Liver (tissue), 9 donors: Measurements from ENCODE around the gene SMTNL2. TPM values are rescaled to one million over a fixed set of nuclear protein-coding genes. Genes with fewer than 3 reads are reported as not detected.
A peak's percentile ranks its signal among the peaks of the same experiment; 100 is the strongest.

Source experiments
- DNase-seq: peaks from one replicate; pipeline ENCODE4 v3.0.0-alpha.2; 2017; ENCODE audit warnings: low spot score
- H3K27ac ChIP-seq, 2 donors: one replicate each; pipeline ENCODE4 v1.7.0; 2013; ENCODE audit warnings: inconsistent platforms in 2 of 2, low read length in 2 of 2, control low read depth in 1 of 2, low read depth in 1 of 2, mild to moderate bottlenecking in 1 of 2
- H3K27me3 ChIP-seq, 4 donors: one replicate each; pipeline versions ENCODE4 v1.6.1 to v1.7.0; 2013; ENCODE audit warnings: low read length in 3 of 4, inconsistent platforms in 1 of 4, mild to moderate bottlenecking in 1 of 4, moderate library complexity in 1 of 4; ENCODE audit not compliant: control insufficient read depth in 4 of 4, insufficient read depth in 4 of 4
- H3K36me3 ChIP-seq, 4 donors: one replicate each; pipeline versions ENCODE4 v1.6.1 to v1.7.0; 2013; ENCODE audit warnings: low read length in 3 of 4, mild to moderate bottlenecking in 3 of 4, low read depth in 1 of 4, moderate library complexity in 1 of 4; ENCODE audit not compliant: control insufficient read depth in 4 of 4, insufficient read depth in 3 of 4
- H3K4me1 ChIP-seq, 4 donors: one replicate each; pipeline versions ENCODE4 v1.6.1 to v1.7.0; 2013; ENCODE audit warnings: low read length in 3 of 4, mild to moderate bottlenecking in 3 of 4, moderate library complexity in 1 of 4; ENCODE audit not compliant: control insufficient read depth in 4 of 4, insufficient read depth in 4 of 4
- H3K4me3 ChIP-seq, 3 donors: one replicate each; pipeline versions ENCODE4 v1.6.1 to v1.7.0; 2013; ENCODE audit warnings: low read length in 3 of 3, control low read depth in 1 of 3, low read depth in 1 of 3, mild to moderate bottlenecking in 1 of 3
- H3K9ac ChIP-seq, 2 donors: one replicate each; pipeline ENCODE4 v1.7.0; 2013; ENCODE audit warnings: low read length in 2 of 2, mild to moderate bottlenecking in 2 of 2, moderate library complexity in 2 of 2, control low read depth in 1 of 2, low read depth in 1 of 2
- H3K9me3 ChIP-seq, 4 donors: one replicate each; pipeline versions ENCODE4 v1.6.1 to v1.7.0; 2013; ENCODE audit warnings: low read length in 3 of 4; ENCODE audit not compliant: control insufficient read depth in 4 of 4
- ATF3 ChIP-seq: IDR thresholded peaks from 2 replicates; pipeline ENCODE4 v1.6.1; 2016; ENCODE audit warnings: antibody characterized with exemption
- CTCF ChIP-seq: fragments of 150-350 bp; IDR thresholded peaks from 2 replicates; pipeline ENCODE4 v1.5.1; 2017; ENCODE audit warnings: improper control_type of control experiment, low read depth, low read length; ENCODE audit not compliant: missing input control
- EGR1 ChIP-seq, 2 donors: IDR thresholded peaks; 2 replicates each; pipeline ENCODE4 v1.6.1; 2016 to 2018; ENCODE audit warnings: antibody characterized with exemption in 2 of 2, low read depth in 2 of 2
- FOXA1 ChIP-seq: IDR thresholded peaks from 2 replicates; pipeline ENCODE4 v1.6.1; 2016; ENCODE audit warnings: antibody characterized with exemption
- FOXA2 ChIP-seq: IDR thresholded peaks from 2 replicates; pipeline ENCODE4 v1.6.1; 2016; ENCODE audit warnings: antibody characterized with exemption
- GABPA ChIP-seq, 2 donors: IDR thresholded peaks in 1 of 2; conservative IDR thresholded peaks in 1 of 2; 2 replicates each; pipeline ENCODE4 v1.6.1; 2016; ENCODE audit warnings: antibody characterized with exemption in 2 of 2, mild to moderate bottlenecking in 1 of 2, moderate library complexity in 1 of 2
- HNF4A ChIP-seq, 2 donors: conservative IDR thresholded peaks; 2 replicates each; pipeline ENCODE4 v1.6.1; 2016; ENCODE audit warnings: antibody characterized with exemption in 2 of 2, mild to moderate bottlenecking in 2 of 2
- HNF4G ChIP-seq: IDR thresholded peaks from 2 replicates; pipeline ENCODE4 v1.6.1; 2016; ENCODE audit warnings: antibody characterized with exemption
- JUND ChIP-seq, 2 donors: IDR thresholded peaks; 2 replicates each; pipeline ENCODE4 v1.6.1; 2016; ENCODE audit warnings: antibody characterized with exemption in 2 of 2
- NR2F2 ChIP-seq: IDR thresholded peaks from 2 replicates; pipeline ENCODE4 v1.6.1; 2016; ENCODE audit warnings: antibody characterized with exemption
- RAD21 ChIP-seq, 2 donors: IDR thresholded peaks; 2 replicates each; pipeline ENCODE4 v1.6.1; 2016; ENCODE audit warnings: antibody characterized with exemption in 2 of 2, mild to moderate bottlenecking in 2 of 2
- RXRA ChIP-seq, 2 donors: IDR thresholded peaks; 2 replicates each; pipeline ENCODE4 v1.6.1; 2017 to 2018; ENCODE audit warnings: antibody characterized with exemption in 2 of 2, mild to moderate bottlenecking in 1 of 2
- SP1 ChIP-seq: IDR thresholded peaks from 2 replicates; pipeline ENCODE4 v1.6.1; 2018; ENCODE audit warnings: antibody characterized with exemption, mild to moderate bottlenecking
- TAF1 ChIP-seq: conservative IDR thresholded peaks from 2 replicates; pipeline ENCODE4 v1.6.1; 2016; ENCODE audit warnings: antibody characterized with exemption, mild to moderate bottlenecking
- YY1 ChIP-seq: IDR thresholded peaks from 2 replicates; pipeline ENCODE4 v1.6.1; 2016; ENCODE audit warnings: antibody characterized with exemption, mild to moderate bottlenecking
- ZBTB33 ChIP-seq: IDR thresholded peaks from 2 replicates; pipeline ENCODE4 v1.6.1; 2016; ENCODE audit warnings: antibody characterized with exemption
- WGBS: extraction: QIAGEN DNeasy Blood & Tissue Kit; methylation state at CpG from one replicate; pipeline ENCODE4 v1.1.7; 2013; 5-methylcytosine and 5-hydroxymethylcytosine counted together
- polyA plus RNA-seq, 2 donors: library from polyadenylated mRNA; stranded (reverse) in 1 of 2; unstranded in 1 of 2; fragments of 200-250 nt in 1 of 2; fragments of >200 nt in 1 of 2; fragmentation: Nextera tagmentation in 1 of 2; extraction: Ambion mirVana in 1 of 2; gene quantifications; one replicate each; pipeline versions ENCODE4 v1.2.1 to v1.2.3, GENCODE V29; 2013 to 2015
- total RNA-seq, 2 donors: library from RNA; depleted of rRNA; stranded (reverse); fragments of >200 nt; gene quantifications; one replicate each; pipeline ENCODE4 v1.2.3, GENCODE V29; 2014
- TF ChIP-seq, protein P1 (sequence below): IDR thresholded peaks from 2 replicates; pipeline ENCODE4 v1.6.1; 2016; ENCODE audit warnings: antibody characterized with exemption, mild to moderate bottlenecking
- TF ChIP-seq, protein P2 (sequence below): IDR thresholded peaks from 2 replicates; pipeline ENCODE4 v1.6.1; 2016; ENCODE audit warnings: antibody characterized with exemption
- donor health status: healthy.
- donor health status: healthy.
- donor health status: healthy.
- donor health status: healthy.
- donor health status: healthy.

SMTNL2 gene
- total and polyA plus RNA-seq, 4 donors, result 0.13 to 0.29 TPM; not detected in 2

DNA sequence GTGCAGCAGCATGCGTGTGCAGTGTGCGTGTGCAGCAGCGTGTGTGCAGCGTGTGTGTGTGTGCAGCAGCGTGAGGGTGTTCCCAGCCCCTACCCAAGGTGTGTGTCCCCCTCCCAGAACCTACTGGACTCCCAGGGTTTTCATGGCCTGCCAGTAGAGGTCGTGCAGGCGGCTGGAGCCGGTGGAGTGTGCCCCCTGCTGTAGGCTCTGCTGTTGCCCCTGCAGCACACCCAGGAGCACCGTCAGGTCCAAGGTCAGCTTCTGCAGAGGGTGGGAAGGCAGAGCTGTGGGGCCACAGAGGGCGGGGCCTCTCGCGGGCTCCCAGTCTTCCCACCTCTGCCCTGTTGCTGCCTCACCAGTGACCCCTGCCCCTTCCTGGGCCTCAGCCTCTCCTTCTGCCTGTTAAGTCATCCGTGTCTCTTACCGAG, 44.1 kb upstream of the SMTNL2 start:
- H3K9me3 ChIP-seq, result no peaks in the 10 kb centered on the region
- 79% methylated on average over 14 of the region's 14 CpGs for WGBS
- H3K9ac ChIP-seq, result no peak overlapping the region
- H3K36me3 ChIP-seq, result peaks cover 8 to 63% (median 23%) of the 10 kb centered on the region in 4 donors
- no peak overlapping the region for H3K27ac ChIP-seq
- no peak for DNase-seq
- H3K27me3 ChIP-seq, result no peaks in the 10 kb centered on the region
- no peak overlapping the region for H3K4me3 ChIP-seq
- peaks cover 0 to 17% (median 0%) of the 10 kb centered on the region in 4 donors for H3K4me1 ChIP-seq
- TF ChIP-seq JUND (IDR thresholded peaks at IDR 0.05), result no peak
- TF ChIP-seq RAD21 (IDR thresholded peaks at IDR 0.05), result peak in 1 of 2 donors; percentile 50
- no peak for TF ChIP-seq FOXA1
- TF ChIP-seq NR2F2, result no peak
- TF ChIP-seq CTCF, result peak; percentile 11
- TF ChIP-seq EGR1 (IDR thresholded peaks at IDR 0.05; ENCODE audit: low read depth in 2 of 2), result no peak
- no peak for TF ChIP-seq FOXA2
- TF ChIP-seq, protein P1, sequence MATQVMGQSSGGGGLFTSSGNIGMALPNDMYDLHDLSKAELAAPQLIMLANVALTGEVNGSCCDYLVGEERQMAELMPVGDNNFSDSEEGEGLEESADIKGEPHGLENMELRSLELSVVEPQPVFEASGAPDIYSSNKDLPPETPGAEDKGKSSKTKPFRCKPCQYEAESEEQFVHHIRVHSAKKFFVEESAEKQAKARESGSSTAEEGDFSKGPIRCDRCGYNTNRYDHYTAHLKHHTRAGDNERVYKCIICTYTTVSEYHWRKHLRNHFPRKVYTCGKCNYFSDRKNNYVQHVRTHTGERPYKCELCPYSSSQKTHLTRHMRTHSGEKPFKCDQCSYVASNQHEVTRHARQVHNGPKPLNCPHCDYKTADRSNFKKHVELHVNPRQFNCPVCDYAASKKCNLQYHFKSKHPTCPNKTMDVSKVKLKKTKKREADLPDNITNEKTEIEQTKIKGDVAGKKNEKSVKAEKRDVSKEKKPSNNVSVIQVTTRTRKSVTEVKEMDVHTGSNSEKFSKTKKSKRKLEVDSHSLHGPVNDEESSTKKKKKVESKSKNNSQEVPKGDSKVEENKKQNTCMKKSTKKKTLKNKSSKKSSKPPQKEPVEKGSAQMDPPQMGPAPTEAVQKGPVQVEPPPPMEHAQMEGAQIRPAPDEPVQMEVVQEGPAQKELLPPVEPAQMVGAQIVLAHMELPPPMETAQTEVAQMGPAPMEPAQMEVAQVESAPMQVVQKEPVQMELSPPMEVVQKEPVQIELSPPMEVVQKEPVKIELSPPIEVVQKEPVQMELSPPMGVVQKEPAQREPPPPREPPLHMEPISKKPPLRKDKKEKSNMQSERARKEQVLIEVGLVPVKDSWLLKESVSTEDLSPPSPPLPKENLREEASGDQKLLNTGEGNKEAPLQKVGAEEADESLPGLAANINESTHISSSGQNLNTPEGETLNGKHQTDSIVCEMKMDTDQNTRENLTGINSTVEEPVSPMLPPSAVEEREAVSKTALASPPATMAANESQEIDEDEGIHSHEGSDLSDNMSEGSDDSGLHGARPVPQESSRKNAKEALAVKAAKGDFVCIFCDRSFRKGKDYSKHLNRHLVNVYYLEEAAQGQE, result no peak
- no peak for TF ChIP-seq SP1
- TF ChIP-seq GABPA (IDR thresholded peaks at IDR 0.05 in 1 of 2, conservative IDR thresholded peaks at IDR 0.05 in 1 of 2), result no peak
- no peak for TF ChIP-seq ZBTB33
- TF ChIP-seq RXRA (IDR thresholded peaks at IDR 0.05), result no peak
- no peak for TF ChIP-seq ATF3

- whole genome bisulfite sequencing, result 80% methylated on average over 15 of the region's 15 CpGs
- DNase-seq, result no peak
- no peak overlapping the region for H3K9ac ChIP-seq
- H3K9me3 ChIP-seq, result no peaks in the 10 kb centered on the region
- no peak overlapping the region for H3K27ac ChIP-seq
- H3K4me3 ChIP-seq, result no peak overlapping the region
- no peaks in the 10 kb centered on the region for H3K27me3 ChIP-seq
- peaks cover 8 to 66% (median 24%) of the 10 kb centered on the region in 4 donors for H3K36me3 ChIP-seq
- peaks cover 0 to 16% (median 0%) of the 10 kb centered on the region in 4 donors for H3K4me1 ChIP-seq
- TF ChIP-seq FOXA2 (no peak), GABPA (IDR thresholded peaks at IDR 0.05 in 1 of 2, conservative IDR thresholded peaks at IDR 0.05 in 1 of 2) (no peak), YY1 (no peak), TAF1 (no peak), ATF3 (no peak), NR2F2 (no peak), FOXA1 (no peak), HNF4G (no peak), HNF4A (conservative IDR thresholded peaks at IDR 0.05) (no peak), CTCF (no peak), SP1 (no peak), JUND (IDR thresholded peaks at IDR 0.05) (no peak), RXRA (IDR thresholded peaks at IDR 0.05) (no peak), ZBTB33 (no peak), EGR1 (IDR thresholded peaks at IDR 0.05; ENCODE audit: low read depth in 2 of 2) (no peak)
- TF ChIP-seq, protein P2, sequence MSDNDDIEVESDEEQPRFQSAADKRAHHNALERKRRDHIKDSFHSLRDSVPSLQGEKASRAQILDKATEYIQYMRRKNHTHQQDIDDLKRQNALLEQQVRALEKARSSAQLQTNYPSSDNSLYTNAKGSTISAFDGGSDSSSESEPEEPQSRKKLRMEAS, result no peak
Measured at GRCh38 chr17:4540687-4541327, 43.5 kb upstream of the SMTNL2 start.
